ENCODE measurements around the gene KRT78.

KRT78 gene

DNA sequence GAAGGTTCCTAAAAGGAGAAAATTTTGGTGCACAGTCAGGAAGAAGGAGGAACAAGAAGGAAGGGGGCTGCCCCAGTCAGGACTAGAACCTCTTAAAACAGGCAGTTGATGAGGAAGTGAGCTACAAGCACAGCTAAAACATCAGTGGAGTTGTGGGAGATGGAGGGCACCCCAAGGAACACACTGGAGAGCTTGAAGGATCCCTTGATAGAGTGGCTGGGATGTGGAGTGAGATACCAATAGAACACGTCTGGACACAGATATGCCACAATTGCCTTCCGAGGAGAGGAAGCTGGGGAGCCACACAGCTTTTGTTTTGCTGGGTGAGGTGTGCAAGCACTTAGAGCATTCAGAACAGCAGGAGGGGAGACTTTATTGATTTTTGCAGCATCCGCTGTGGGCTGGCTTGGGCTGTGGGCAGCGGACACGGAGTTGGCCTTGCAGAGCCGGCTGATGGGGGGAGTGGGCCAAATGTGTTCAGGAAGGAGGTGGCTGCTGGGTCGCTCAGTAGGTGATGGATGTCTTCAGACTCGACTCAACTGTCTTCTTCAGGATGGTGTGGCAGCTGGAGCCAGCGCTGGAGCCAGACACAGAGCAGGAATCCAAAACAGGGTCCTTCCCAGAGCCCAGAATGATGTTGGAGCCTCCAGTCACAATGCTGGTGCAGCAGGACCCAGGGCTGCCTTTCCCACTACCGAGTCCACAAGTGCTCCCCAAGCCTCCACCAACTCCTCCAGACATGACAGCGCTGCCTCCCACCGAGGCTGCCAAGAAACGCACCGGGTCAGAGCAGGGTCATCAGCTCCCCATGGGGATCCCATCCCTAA lies 10.0 kb downstream of the KRT78 start:
- DNase-seq: no peak

DNA sequence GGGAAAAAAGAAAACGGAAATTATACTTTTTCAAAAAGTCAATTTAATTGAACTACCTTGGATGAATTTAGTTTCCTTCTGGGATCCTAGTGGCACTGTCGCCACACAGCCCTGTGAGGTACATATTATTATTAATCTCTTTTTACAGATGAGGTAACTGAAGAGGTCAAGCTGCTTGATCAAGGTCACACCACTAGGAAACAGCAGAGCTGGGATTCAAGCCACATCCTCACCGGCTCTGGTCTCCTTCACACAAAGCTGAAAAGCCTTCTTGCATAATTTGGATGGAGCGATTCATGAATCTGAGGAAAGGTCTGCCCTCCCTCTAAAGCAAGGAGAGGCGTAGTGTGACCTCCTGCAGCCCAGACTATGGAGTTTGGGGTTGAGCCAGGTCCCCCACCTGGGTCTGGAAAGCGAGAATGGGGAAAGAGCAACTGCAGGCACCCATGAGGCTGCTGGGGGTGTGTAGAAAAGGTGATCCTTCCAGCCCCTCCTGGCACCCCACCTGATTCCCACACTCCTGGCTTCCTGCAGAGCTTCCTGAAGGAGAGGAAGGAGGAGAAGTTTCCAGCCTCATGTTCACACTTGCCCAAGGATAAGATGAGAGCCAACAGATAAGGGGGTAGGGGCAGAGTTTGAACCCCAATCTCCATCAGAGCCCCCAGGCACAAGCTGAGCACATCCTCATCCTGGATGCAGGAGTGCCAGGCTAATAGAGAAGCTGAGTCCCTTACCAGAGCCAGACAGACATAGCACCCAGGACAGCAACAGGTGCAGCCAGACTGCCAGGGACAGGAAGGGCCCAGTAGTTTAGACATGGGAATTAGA lies 10.8 kb downstream of the KRT78 start:
- no peak for DNase-seq

DNA sequence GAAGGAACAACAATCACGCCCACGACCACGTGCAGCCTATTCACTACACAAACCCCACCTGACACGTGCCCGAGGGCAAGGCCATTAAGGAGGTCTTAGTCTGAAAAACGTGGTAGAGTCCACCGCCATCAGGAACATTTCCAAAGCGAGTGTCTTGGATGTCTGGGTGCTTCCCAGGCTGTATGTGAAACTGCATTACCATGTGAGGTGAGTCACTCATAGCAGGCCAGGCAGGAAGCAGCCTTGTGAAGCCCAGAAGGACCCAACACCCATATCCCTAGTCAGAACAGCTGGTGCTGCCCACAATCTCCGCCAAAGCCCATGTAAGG lies 11.4 kb downstream of the KRT78 start:
- DNase-seq: no peak

DNA sequence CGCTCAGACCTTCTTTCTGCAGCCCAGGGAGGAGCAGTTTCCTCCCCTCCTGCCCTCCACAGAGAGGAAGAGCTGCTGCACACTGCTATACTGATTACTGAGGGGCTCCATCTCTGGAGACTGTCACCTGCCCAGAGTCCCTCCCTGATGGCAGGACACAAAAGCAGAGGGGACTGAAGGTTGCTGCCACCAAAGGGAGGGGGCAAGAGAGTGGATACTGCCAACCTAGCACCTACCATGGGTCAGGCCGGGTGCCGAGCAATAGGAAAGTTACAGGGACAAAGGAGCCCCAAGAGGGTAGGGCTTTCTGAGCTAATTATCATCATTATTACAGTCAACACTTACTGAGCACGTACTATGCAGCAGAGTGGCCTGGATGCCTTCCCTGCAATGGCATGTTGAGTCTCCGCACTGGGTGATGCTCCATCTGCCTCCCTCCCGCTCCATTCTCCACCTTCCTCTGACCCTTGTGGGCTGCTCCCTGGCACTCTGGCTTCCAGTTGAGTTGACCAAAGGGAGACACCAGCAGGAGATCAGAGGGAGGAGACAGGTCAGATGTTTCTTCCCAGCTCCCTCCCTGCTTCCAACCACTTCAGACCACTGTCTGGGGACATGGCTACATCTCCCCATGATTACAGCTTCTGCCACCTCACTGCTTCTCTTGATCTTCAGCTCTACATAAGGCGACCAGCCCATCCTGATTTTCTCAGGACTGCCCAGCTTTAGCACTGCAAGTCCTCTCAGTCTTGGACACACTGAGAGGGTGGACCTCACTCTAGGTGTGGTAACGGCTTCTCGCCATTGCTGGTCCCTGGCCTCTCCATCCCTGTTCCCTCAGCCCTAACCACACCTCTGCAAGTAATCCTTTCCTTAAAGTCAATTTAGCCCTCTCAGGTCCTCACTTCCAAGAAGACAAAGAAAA lies 12.0 kb downstream of the KRT78 start:
- DNase-seq: no peak

DNA sequence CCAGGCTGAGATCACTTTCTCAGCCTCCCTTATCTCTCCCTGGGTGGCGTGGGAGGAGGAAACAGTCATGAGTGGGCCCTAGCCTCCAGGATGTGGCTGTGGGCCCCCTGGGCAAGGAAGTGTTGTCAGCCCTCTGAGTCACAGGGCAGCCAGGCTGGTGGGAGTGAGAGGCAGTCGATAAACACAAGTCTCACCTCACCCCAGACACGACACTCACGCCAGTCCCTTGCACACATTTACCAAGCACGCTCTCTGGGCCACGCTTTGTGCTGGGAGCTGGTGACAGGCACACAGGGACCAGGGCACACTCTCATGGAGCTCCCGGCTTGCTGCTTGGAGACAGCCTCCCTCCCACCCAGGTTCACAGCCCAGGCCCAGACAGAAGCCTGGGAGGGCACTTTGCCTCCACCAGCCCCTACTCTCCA lies 12.7 kb downstream of the KRT78 start:
- no peak for DNase-seq

DNA sequence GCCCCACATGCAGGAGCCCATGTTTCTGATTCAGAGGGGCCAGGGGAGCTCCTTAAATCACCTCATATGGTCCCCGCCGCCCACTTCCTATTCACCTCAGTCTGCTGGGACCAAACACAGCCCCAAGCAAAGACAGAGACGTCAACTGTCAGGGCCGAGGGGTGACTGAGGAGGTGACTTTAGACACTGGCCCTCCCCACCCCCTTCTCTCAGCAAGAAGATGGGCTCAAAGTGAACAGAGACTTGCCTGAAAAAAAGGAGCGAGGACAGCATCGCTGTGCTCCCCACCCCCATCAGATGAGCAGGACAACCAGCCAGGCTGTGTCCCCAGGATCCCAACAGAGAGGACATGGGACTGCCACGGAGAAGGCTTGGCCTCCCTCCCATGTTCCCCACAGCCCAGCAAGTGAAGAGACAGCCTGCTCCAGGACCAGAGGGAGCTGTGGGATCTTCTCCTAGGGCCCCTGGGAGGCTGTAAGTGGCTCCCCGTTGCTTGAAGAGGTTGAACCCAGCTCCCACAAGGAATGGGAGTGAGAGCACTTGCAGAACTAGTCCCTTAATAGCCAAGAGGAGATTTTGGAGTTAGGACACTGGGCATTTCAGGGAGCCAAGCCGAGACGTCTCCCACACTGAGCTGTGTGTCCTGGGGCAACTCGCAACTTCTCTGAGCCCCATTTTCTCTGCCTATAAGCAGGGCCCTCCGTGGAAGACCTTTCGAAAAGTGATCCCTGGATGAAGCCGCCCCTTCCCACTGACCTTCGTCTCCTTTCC lies 13.3 kb downstream of the KRT78 start:
- no peak for DNase-seq

DNA sequence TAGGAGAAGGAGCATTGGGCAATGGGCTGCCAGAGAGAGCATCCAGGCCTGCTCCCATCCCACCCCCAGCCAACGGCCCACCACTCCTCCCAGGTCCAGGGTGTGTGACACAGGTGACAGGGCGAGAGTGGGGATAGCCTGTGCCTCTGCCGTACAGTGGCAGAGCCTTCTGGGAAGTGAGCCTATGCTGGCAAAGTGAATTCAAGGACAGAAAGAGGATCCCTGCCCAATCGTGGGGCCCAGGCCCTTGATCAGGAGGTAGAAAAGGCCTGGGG lies 14.1 kb downstream of the KRT78 start:
- DNase-seq: no peak

DNA sequence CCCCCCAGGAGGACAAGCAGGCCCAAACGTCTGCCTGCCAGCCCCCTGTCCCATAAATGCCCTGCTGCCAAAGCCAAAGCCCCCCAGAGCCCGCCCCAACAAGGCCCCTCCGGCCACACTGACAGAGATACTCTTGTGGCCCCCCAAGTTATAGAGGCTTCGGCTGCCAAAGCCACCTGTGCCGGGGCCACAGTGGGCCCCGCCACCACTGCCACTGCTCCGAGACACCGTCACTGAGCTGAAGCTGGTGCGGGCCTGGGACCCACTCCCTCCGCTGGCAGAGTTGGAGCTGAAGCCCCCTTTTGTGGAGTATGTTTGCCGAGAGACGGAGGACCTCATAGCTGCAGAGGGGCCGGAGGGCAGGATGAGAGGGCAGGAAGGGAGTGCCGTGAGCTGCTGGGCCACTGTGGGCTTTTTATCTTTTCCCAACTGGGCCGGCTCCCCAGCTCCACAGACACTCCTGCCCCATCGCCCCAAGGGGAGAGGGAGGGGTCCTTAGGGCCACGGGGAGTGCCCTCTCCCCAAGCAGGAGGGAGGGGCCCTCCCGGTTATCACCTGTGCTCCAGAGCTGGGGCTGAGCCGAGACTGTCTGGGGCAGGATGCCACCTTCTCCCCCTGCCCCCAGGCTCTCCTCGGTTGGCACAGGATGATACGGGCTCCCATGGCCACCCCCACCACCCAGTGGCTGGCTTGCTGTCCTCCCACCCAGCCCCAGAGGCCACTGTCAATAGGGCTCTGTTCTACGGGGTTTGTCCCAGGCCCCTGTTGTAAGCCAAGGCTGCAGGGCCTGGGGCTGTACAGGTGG lies 14.7 kb downstream of the KRT78 start, which contains the start of gene KRT79:
Gene KRT79 (minus strand): TSS at position 390 of the 805 bp plus-strand sequence. CDS start 51 bp downstream, at position 339.
- no peak for DNase-seq

DNA sequence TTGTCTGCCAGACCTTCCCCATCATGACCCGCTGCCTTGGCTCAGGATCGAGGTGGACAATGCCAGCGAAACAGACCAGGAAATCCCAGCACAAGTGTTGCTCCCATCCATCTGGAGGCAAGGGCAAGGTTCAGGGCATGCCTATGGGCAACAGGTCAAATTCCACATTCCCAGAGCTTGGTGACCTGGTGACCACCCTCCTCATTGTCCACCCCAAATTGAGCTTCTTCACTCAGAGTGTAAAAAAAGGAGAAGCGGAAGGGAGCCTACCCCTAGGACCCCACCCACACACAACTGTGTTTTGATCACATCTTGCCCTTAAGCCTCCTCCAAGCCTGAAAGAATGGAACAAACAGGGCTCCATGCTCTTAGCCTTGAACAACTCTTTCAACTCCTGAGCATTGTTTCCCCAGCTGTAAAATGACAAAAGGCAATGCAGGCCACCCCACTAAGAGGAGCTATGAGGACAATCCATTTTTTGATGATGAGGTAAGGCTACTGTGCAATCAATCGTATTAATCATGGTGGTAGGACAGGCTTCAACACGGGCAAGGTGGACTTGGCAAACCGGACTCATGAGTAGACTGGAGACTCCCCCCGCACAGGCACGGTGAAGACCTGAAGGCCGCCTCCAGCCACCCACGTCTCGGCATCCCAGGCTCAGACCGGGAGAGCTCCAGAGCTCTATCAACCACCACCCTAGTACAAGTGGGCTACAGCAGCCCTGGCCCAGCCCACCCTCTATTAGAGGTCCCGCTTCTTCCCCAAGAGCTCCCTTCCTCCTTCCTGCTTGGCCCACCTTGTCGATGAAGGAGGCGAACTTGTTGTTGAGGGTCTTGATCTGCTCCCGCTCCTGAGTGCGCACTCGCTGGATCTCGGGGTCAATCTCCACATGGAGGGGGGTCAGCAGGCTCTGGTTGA lies 15.5 kb downstream of the KRT78 start:
- no peak for DNase-seq

DNA sequence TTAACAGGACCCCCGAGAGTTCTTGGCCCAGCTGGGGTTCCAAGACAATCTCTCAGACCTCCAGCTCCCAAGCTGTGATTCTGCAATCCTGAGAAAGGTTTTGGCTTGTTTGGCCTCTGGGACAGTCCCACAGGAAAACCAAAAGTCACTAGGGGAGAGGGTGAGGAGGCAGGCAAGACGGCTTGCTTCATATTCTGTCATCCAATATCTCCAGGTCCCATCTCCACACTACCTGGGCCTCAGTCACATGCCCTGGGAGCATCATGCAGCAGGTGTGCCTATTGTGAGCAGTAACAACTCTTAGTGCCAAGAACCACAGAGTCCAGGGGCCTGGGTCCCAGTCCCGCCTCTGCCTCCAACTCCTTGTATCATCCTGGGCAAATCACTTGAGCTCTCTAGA lies 16.3 kb downstream of the KRT78 start:
- no peak for DNase-seq

DNA sequence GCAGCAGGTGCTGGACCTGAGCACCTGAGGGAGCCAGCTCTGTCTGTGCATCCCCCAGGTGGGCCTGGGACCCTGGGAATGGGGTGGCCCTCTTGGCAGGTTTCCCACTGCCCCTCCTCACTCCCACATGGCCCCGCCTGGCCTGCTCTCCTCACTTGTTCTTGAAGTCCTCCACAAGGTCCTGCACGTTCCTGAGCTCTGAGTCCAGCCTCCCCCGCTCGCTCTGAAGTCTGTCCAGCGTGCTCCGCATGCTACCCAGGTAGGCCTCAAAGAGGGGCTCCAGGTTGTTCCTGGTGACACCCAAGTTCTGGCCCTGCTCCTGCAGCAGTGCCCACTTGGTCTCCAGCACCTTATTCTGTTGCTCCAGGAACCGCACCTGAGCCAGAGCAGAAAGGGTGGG lies 17.5 kb downstream of the KRT78 start:
- no peak for DNase-seq

DNA sequence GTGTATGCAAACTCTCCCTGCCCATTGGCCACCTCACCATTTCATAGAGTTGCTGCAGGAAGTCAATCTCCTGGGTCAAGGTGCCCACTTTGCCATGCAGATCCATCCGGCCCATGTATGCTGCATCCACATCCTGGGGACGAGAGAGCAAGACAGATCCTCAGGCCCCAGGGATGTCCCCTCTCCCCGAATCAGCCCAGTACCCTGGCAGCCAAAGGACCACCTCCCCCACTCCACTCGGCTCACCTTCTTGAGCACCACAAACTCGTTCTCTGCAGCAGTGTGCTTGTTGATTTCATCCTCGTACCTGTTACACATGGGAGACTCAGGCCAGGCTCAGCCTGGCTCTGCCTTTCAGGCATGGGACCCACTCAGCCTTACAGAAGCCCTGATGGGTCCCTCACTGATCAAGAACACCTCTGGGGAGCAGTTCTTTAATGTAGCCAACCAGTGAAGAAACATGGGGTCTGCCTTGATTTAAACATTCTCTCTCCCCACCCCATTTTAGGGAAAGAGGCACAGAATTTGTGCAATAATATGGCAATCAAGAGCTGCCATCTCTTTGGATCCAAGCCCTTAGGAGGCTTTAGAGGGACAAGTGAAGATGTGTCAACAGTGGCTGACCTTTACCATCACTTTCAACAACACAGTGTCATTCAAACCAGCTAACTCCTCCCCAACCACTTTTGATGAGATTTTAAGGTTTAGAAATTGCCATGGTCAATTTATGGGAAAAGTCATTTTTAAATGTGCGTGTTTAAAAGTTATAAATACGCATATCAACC lies 18.6 kb downstream of the KRT78 start:
- no peak for DNase-seq

DNA sequence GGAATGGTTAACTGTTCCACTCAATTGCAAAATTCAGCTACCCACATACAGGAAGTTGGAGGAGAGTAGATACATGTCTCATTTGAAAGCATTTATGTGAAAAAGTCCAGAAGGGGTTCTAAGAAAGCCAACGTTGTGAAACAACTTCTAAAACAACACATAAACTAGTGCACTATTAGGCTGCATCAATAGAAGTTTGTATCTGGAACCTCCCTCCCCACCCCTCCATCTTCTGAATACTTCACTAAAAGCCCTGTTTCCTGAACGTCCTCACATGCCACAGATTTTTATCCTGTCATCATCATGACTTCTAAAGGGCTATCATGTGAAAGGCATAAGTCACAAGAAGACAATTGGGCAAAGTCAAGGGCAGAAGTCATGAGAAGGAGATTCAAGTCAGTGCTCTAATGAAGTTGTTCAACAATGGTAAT lies 20.2 kb downstream of the KRT78 start:
- no peak for DNase-seq

DNA sequence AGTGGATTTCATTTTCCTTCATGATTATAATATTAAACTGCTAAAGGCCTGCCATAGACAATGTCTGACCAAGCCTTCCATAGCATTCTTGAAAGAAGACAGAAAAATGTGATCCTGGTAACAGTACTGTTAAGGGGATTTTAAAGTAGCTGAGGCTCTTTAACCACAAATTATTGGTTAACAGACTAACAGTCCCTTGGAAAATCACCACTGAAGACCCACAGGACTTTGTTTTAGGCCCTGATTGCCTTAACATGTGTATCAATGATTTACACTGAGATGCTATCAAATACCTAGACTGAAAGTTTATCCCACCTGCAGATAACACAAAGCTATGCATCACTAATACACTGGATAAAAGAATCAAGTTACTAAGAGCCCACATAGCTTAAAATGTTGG lies 20.6 kb downstream of the KRT78 start:
- DNase-seq: no peak

DNA sequence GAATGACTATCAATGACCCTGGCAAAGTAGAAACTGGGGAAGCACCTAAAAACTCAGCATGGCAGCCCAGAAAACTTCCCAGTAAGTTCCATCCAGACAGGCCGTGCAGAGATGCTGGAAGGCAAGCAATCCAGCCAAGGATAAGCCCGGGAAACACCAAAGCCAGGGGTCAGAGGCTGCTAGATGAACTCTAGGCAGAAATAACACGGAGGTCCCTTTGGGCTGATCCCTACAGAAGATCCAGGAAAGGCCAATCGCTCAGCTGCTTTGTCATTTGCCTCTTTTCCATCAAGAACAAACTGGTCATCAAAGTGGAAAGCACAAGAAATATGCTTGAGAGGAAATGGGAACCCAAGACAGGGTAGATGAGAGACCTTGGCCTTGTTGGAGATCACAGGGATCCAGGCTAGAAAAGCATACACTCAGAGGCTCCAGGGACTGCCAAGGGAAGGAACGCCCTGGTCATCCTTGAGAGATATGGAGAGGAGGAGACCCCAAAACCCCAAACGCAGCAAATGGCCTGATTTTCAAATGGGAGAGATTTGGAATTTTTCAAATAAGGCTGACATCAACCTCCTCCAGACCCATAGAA lies 21.2 kb downstream of the KRT78 start:
- DNase-seq: no peak

DNA sequence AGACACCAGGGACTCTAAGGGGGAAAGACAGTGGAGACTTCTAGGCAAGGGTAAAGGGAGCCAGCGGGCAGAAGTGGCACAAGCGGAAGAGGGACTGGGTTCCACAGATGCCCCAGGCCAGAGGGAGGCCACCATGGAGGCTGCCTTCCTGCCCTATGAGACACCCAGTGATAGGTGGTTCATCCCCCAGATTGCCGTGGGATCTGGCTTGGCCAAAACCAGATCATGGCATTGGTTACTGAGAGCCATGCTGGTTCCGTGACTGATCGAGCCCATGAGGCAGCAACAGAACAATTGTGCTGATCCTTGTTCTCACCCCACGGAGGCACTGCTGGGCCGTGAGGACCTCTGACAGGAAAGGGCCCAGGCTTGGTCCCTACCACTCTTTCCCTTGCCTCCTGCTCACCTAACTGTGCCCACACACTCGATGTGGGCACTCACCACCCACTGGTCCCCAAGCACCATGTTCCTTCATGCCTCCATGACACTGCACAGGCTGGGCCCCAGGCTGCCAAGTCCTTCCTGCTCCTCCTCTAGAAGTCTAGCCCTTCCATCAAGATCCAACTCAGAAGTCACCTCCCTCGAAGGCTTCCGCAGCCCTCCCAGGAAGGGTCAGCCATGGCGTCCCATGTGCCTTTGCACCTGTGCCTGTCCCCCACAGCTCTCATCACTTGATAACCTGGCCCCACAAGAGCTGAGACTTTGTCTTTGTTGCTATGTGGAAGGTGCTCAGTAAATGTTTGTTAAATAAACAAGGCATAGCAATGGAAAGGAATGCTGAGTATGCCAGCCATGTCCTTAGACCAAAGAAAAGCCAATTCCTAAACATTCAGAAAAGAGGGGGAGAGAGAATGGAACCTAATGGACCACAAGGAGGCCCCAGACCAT lies 21.9 kb downstream of the KRT78 start:
- no peak for DNase-seq

DNA sequence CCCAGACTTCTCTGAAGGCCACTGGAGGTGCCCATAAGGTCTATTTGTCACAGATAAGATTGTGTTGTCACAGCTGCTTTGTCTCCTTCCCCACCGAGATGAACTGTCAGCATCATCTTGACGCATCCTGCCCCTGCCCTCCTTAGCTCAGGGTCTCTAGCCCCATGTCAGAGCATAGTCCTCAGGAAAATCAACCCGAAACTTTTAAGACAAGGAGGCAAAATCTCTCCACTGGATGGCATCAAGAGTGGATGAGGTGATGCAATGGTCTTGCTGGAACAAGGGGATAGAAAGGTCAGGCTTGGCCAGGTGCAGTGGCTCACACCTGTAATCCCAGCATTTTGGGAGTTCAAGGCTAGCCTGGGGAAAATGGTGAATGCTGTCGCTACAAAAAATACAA lies 22.8 kb downstream of the KRT78 start:
- DNase-seq: no peak

DNA sequence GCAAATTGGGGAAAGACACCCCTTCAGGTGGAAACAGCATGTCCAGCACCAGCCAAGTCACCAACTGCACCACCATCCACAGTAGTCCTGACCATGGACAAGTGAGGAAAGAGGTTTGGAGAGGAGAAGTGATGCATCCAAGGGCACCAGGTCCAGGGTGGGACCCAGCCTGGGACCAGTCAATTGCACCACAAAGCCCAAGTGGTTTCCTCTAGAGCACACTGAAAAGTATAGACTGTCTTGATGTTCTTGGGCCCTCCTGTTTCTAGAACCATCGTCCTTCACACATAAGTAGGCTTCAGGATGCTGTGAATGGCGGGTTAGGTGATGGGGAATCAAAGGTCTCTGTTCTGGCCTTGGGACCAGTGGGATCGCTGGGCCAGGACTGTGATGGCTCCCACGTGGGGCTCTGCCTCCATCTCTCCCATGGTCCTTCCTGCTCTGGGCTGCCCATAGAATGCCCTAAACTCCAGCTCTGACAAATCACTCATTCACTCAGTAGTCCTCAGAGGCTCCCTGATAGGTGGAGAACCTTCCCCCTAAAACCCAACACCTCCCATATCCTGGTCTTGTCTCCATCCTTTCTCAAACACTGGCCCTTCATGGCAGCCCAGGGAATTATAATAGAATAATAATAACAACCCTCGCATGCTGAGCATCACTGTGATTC lies 23.9 kb downstream of the KRT78 start:
- DNase-seq: no peak

All from NCI-H526 (cell line).